Bronchial epithelial cell (primary cell): ENCODE data around the gene CCR4. TPM values are rescaled to one million over a fixed set of nuclear protein-coding genes. Genes with fewer than 3 reads are reported as not detected.
"Not testable (repeated sequence)": the region's sequence is repeated elsewhere in the genome, so short reads cannot be mapped to it uniquely, and the experiment has no call there.

Experiments
- DNase-seq: peaks from one replicate; pipeline ENCODE4 v3.0.0-alpha.2; 2010; ENCODE audit warnings: low read depth
- FAIRE-seq: peaks from 2 replicates; lab custom pipeline; 2011; peaks lifted over from hg19 to GRCh38; lab: Jason Lieb, UNC
- H3K27me3 ChIP-seq: 2 replicates; pipeline ENCODE4 v1.5.1; 2011; ENCODE audit warnings: low read length; ENCODE audit not compliant: control insufficient read depth, insufficient read depth
- H3K36me3 ChIP-seq: 2 replicates; pipeline ENCODE4 v1.5.1; 2011; ENCODE audit warnings: low read length; ENCODE audit not compliant: control insufficient read depth, insufficient read depth
- H3K4me3 ChIP-seq: 2 replicates; pipeline ENCODE4 v1.5.1; 2011; ENCODE audit warnings: mild to moderate bottlenecking, low read depth, low read length, control low read depth
- total RNA-seq: library from RNA; depleted of rRNA; stranded (reverse); fragments of >200 nt; gene quantifications from 2 replicates; pipeline ENCODE4 v1.2.1, GENCODE V29; 2014
- TF ChIP-seq, protein P1 (sequence below): IDR thresholded peaks from 2 replicates; pipeline ENCODE4 v1.5.1; 2011; ENCODE audit warnings: mild to moderate bottlenecking, moderate library complexity, low read length, control low read depth, inconsistent platforms; ENCODE audit not compliant: insufficient read depth, severe bottlenecking

CCR4 gene
- total RNA-seq, 1 donor from 2014 or later = not detected

DNA sequence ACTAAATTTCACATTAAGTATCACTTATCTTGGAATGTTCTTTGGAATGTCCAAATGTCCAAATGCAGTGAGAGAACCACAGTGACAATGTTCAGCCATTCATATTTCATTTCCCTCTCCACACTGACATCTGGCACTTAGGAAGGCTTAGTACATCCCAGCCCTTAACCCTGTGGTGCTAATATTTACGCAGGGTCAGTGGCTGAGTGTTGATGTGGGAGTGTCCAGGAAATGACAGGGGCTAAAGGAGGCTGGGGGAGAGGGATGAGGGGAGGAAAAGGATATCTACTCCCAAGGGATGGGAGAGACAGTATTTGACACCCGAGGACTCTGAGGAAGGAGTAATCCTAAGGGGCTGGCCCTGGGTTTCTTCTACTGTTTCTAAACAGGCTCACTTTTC lies 14.1 kb upstream of the CCR4 start:
- TF ChIP-seq, protein P1, sequence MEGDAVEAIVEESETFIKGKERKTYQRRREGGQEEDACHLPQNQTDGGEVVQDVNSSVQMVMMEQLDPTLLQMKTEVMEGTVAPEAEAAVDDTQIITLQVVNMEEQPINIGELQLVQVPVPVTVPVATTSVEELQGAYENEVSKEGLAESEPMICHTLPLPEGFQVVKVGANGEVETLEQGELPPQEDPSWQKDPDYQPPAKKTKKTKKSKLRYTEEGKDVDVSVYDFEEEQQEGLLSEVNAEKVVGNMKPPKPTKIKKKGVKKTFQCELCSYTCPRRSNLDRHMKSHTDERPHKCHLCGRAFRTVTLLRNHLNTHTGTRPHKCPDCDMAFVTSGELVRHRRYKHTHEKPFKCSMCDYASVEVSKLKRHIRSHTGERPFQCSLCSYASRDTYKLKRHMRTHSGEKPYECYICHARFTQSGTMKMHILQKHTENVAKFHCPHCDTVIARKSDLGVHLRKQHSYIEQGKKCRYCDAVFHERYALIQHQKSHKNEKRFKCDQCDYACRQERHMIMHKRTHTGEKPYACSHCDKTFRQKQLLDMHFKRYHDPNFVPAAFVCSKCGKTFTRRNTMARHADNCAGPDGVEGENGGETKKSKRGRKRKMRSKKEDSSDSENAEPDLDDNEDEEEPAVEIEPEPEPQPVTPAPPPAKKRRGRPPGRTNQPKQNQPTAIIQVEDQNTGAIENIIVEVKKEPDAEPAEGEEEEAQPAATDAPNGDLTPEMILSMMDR = no peak
- H3K4me3 ChIP-seq = no peak overlapping the region
- FAIRE-seq (no peak), DNase-seq (no peak)
- H3K36me3 ChIP-seq = no peaks in the 10 kb centered on the region
- H3K27me3 ChIP-seq = no peaks in the 10 kb centered on the region

DNA sequence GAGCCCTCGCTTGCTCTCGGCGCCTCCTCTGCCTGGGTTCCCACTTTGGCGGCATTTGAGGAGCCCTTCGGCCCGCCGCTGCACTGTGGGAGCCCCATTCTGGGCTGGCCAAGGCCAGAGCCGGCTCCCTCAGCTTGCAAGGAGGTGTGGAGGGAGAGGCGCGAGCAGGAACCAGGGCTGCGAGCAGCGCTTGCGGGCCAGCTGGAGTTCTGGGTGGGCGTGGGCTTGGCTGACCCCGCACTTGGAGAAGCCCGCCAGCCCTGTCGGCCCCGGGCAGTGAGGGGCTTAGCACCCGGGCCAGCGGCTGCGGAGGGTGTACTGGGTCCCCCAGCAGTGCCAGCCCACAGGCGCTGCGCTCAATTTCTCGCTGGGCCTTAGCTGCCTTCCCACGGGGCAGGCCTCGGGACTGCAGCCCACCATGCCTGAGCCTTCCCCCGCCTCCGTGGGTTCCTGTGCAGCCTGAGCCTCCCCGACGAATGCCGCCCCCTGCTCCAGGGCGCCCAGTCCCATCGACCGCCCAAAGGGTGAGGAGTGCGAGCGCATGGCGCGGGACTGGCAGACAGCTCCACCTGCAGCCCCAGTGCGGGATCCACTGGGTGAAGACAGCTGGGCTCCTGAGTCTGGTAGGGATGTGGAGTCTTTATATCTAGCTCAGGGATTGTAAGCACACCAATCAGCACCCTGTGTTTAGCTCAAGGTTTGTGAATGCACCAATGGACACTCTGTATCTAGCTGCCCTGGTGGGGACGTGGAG lies 11.7 kb upstream of the CCR4 start:
- FAIRE-seq, H3K27me3 ChIP-seq, DNase-seq, H3K4me3 ChIP-seq, H3K36me3 ChIP-seq: not testable (repeated sequence)

DNA sequence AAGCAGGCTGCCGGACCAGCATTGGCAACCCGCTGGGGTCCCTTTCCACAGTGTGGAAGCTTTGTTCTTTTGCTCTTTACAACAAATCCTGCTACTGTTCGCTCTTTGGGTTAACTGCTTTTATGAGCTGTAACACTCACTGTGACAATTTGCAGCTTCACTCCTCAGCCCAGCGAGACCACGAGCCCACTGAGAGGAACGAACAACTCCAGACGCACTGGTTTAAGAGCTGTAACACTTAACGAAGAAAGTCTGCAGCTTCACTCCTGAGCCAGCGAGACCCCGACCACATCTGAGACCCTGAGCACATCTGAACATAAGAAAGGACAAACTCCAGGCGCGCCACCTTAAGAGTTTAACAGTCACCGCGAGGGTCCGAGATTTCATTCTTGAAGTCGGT lies 10.7 kb upstream of the CCR4 start:
- FAIRE-seq = no peak
- TF ChIP-seq, protein P1 = no peak
- no peak for DNase-seq

DNA sequence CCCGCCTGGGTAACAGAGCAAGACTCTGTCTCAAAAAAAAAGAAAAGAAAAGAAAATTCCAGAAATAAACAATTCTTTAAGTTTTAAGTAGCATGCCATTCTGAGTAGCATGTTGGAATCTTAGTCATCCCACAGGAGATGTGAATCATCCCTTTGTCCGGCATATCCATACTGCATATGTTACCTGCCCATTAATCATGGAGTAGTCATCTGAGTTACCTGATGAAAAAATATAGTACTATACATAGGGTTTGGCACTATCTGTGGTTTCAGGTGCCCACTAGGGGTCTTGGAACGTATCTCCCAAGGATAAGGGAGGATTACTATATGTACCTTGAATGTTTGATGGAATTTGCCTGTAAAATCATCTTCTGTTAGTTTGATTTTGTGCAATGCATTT lies 6.3 kb upstream of the CCR4 start:
- no peaks in the 10 kb centered on the region for H3K36me3 ChIP-seq
- DNase-seq = peak; percentile 97
- FAIRE-seq = no peak
- H3K27me3 ChIP-seq = no peaks in the 10 kb centered on the region
- no peak overlapping the region for H3K4me3 ChIP-seq
- TF ChIP-seq, protein P1 = peak; percentile 7

More for the DNA sequence above, 10.7 kb upstream of the CCR4 start:
- H3K27me3 ChIP-seq = no peaks in the 10 kb centered on the region
- H3K4me3 ChIP-seq = no peak overlapping the region
- no peaks in the 10 kb centered on the region for H3K36me3 ChIP-seq

DNA sequence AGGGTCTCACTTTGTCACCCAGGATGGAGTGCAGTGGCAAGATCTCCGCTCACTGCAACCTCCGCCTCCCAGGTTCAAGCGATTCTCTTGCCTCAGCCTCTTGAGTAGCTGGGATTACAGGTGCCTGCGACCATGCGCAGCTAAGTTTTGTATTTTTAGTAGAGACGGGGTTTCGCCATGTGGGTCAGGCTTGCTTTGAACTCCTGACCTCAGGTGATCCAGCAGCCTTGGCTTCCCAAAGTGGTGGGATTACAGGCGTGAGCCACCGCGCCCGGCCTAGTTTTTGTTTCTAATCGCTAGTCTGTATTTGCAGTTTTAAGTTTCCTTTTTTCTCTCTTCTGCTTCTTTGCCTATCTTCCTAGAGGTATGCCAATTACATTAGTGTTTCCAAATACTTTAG lies 5.8 kb upstream of the CCR4 start:
- FAIRE-seq, H3K36me3 ChIP-seq, H3K27me3 ChIP-seq, DNase-seq, H3K4me3 ChIP-seq: not testable (repeated sequence)

DNA sequence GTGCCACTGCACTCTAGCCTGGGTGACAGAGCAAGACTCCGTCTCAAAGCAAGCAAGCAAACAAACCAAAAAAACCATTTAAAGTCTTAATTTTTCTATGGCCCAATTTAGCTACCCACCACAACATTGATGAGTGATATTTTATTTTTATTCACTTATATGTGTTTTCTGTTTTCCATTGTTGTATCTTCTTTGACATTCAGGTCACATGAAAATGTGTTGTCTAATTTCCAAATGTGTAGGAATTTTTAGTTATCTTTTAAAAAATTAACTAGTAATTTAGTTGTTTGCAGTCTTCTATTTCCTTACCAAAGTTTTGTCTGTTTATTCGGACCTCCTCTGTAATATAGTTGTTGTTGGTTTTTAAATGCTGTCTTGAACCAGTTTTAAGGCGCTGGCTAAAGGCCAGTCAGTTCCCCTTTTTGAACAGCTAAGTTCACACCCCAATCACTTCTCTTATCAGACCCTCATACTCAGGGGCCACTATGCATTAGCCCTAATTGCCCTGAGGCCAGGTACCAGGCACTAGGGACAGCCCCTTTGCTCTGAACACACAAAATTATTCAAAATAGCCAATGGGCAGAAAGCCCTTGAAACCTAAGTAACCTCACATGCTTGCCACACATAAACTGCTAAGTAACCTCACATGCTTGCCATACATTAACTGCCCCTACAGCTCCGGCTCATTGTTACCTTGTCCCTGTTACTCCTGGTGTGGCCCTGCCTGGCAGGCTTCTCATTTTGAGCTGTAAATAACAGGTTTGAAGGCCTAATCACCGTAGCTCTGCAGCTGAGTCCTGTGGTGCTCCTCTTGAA lies 4.3 kb upstream of the CCR4 start:
- TF ChIP-seq, protein P1 = no peak
- DNase-seq = no peak
- H3K36me3 ChIP-seq = no peaks in the 10 kb centered on the region
- no peak overlapping the region for H3K4me3 ChIP-seq
- no peaks in the 10 kb centered on the region for H3K27me3 ChIP-seq
- no peak for FAIRE-seq
